NCI-H1092 (cell line): ENCODE data around the gene PIGX.

Experiments
- DNase-seq: peaks from one replicate; lab custom pipeline; 2025; lab: John Stamatoyannopoulos, UW

Gene PIGX

GRCh38 chr3:196757876-196758739 lies 45.9 kb downstream of the PIGX start:
- no peak for DNase-seq

- DNase-seq, result no peak
Measured at GRCh38 chr3:196763179-196763578, 51.0 kb downstream of the PIGX start.

- DNase-seq, result no peak
Measured at GRCh38 chr3:196765454-196765853, 53.3 kb downstream of the PIGX start.

GRCh38 chr3:196771067-196771466 lies 58.9 kb downstream of the PIGX start:
- DNase-seq, result no peak

- DNase-seq, result no peak
Measured at GRCh38 chr3:196772102-196772501, 59.9 kb downstream of the PIGX start.

GRCh38 chr3:196772897-196773296 lies 60.7 kb downstream of the PIGX start:
- no peak for DNase-seq

- DNase-seq, result no peak
Measured at GRCh38 chr3:196774191-196774820, 62.1 kb downstream of the PIGX start.

- DNase-seq, result no peak
Measured at GRCh38 chr3:196774848-196775422, 62.8 kb downstream of the PIGX start.

- no peak for DNase-seq
Measured at GRCh38 chr3:196775938-196776337, 63.8 kb downstream of the PIGX start.

GRCh38 chr3:196777836-196778235 lies 65.7 kb downstream of the PIGX start:
- no peak for DNase-seq

- no peak for DNase-seq
Measured at GRCh38 chr3:196778755-196779154, 66.6 kb downstream of the PIGX start.

- no peak for DNase-seq
Measured at GRCh38 chr3:196782511-196782910, 70.3 kb downstream of the PIGX start.
